ENCODE results near the gene EARS2.
A peak's percentile ranks its signal among the peaks of the same experiment; 100 is the strongest.
"Not testable (repeated sequence)": the region's sequence is repeated elsewhere in the genome, so short reads cannot be mapped to it uniquely, and the experiment has no call there.

Gene EARS2

DNA sequence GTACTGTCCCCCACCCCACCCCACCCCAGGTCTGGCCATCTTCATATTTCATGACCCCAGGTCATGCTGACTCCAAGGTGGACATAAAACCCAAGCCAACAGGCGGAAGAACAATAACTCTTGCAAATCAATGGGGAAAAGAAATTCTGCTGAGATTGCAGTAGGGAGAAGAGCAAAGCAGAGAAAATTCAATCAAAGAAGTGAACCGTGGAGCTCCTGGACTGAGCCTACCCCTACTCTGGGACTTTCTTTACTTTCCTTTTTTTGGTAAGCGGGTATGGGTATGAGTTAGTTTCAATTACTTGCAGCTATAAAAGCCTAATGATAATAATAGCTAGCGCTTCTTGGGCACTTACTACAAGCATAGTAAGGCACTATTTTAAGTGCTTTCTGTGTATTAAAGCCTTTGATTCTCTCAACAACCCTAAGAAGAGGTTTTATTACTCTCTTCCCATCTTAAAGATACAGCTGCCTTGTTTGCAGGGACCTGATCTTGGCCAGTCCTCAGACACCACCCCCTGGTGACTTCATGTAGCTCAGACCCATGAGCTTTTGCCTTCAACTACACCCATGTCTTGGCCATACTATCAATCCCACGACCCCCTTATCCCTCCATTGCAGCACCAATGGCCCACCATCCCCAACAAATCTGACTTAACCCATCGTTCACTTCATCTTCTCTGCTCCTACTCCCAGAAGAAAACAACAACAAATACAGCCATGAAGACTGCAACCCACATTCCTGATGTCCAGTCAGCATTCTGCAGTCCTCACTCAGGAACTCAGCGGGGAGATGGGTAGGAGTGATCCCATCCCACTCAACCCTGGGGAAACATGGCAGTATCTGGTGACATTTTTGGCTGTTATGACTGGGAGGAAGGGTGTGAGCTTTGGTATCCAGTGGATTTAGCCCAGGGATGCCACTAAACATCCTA is 51.2 kb downstream of the EARS2 start:
- no peak for DNase-seq (ENCODE audit: low spot score)

DNA sequence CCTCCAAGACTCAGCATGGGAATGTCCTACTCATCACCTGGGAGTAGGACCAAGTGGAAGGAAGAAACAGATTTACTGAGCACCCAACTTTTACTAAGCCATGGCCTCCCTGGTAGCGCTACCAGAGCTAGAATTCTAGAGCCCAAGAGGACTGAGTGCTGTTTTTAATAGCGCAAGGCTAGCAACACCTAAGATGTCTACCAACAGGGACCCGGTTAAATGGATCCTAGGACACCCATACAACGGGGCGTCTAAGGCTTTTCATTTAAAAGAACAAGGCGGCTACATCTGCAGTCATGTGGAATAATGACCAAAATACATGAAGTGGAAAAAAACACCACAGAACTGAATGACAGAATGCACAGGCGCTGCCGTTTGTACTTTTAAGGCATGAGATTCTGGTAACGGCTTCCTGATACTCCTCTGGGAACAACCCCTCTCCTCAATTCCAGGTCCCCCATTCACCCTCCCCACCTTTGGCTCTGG is 51.9 kb downstream of the EARS2 start:
- no peak for DNase-seq (ENCODE audit: low spot score)

GRCh38 chr16:23504453-23505179 is 52.5 kb downstream of the EARS2 start:
- peak; percentile 38 for DNase-seq (ENCODE audit: low spot score)

DNA sequence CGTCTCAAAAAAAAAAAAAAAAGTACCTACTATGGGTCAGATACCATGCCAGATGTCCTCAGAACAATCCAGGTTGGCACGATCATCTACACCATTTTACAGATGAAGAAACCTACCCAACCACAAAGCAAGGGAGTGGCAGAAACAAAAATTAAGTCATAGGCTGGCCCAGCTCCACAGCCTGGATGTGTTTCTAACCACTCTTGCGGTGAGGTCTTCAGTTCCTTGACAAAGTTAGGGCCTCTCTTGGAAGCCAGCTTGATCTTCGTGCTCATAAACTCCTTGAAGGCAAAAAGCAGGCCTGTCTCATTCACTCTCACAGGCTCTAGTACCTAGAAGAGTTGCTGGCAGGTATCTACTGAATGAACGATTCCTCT is 53.1 kb downstream of the EARS2 start:
- DNase-seq (ENCODE audit: low spot score): no peak

- DNase-seq (ENCODE audit: low spot score): no peak
Measured at GRCh38 chr16:23502466-23502865, 54.7 kb downstream of the EARS2 start.

DNA sequence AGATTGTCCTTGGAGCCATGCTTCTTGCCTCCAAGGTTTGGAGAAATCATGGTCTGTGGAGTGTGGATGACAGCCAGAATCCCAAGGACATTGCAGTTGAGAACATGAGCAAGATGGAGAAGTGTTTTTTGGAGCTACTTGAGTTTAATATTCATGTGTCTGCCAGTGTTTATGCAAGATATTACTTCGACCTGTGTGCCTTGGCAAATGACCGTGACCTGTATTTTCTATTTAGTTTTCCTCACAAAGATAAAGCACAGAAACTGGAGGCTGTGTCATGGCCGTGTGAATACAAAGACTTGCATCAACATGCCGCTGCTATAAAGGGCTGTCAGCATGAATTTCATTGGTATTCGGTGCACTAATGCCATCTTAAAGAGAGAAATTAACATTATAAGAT is 55.9 kb downstream of the EARS2 start:
- DNase-seq (ENCODE audit: low spot score): no peak

- no peak for DNase-seq (ENCODE audit: low spot score)
Measured at GRCh38 chr16:23500862-23501225, 56.3 kb downstream of the EARS2 start.

- DNase-seq (ENCODE audit: low spot score): no peak
Measured at GRCh38 chr16:23500212-23500861, 56.8 kb downstream of the EARS2 start.

DNA sequence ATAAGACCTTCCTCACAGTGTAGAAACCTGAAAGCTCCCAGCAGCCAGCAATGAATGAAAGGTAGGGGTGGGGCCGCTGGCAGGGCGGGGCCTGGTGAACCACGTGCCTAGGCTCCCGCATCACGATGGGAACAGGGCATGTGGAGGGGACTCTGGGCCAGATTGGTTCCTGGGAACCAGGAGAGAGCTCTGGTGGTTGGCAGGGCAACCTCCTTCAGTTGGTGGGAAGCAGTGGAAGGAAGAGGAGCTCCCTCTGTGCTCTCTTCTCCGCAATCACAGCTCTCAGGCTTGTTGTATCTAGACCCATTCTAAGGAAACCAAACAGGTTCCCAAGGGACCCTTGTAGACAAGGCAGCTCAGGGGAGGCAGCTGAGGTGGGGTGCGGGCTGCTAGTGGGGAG is 57.3 kb downstream of the EARS2 start:
- DNase-seq (ENCODE audit: low spot score): no peak

DNA sequence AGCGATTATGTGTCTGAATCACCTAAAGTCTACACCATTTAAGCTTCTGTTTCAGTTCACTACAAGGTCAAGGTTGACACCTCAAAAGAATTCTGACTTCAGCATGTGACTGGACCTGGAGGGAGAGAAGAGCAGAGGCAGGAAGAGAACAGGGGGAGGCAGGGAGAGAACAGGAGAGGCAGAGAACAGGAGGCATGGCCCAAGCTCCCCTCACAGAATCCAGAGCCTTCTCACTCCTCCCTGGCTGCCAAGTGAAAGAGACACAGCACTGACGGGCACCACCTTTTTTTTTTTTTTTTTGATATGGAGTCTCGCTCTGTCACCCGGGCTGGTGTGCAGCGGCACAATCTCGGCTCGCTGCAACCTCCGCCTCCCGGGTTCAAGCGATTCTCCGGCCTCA is 58.3 kb downstream of the EARS2 start:
- no peak for DNase-seq (ENCODE audit: low spot score)

DNA sequence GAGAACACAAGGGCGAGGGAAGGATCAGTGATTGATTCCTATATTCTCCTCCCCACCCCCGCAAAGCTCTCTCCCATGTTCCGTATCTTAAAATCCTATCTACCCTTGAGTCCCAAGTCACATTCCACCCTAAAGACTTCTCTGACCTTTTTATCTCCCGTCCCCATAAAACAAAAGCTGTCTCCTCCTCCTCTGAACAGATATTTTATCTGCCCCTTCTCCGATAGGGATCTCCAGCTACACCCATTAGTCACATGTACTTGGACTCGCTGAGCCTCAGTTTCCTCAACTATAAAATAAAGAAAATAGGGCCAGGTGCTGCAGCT is 59.6 kb downstream of the EARS2 start:
- DNase-seq (ENCODE audit: low spot score): no peak

- DNase-seq (ENCODE audit: low spot score): peak; percentile 19
Measured at GRCh38 chr16:23496821-23497542, 60.2 kb downstream of the EARS2 start.

- no peak for DNase-seq (ENCODE audit: low spot score)
Measured at GRCh38 chr16:23495671-23496070, 61.5 kb downstream of the EARS2 start.

- DNase-seq (ENCODE audit: low spot score): no peak
Measured at GRCh38 chr16:23494188-23494587, 63.0 kb downstream of the EARS2 start.

GRCh38 chr16:23491490-23492391 is 65.4 kb downstream of the EARS2 start:
- DNase-seq (ENCODE audit: low spot score): no peak

GRCh38 chr16:23486480-23486879 is 70.7 kb downstream of the EARS2 start:
- DNase-seq (ENCODE audit: low spot score): no peak

- no peak for DNase-seq (ENCODE audit: low spot score)
Measured at GRCh38 chr16:23485841-23486240, 71.3 kb downstream of the EARS2 start.

DNA sequence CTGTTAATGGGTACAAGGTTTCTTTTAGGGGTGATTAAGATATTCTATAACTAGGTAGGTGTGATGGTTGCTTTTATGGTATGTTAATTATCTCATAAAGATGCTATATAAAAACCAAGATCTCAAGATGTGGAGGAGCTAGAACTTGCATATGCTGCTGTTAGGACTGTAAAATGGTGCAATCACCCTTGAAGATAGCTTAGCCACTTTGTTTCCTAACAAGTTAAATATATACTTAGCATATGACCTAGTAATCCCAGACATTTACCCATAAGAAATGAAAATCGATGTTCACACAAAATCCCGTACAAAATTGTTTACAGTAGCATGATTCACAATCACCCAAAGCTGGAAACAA is 71.9 kb downstream of the EARS2 start:
- DNase-seq (ENCODE audit: low spot score): no peak

DNA sequence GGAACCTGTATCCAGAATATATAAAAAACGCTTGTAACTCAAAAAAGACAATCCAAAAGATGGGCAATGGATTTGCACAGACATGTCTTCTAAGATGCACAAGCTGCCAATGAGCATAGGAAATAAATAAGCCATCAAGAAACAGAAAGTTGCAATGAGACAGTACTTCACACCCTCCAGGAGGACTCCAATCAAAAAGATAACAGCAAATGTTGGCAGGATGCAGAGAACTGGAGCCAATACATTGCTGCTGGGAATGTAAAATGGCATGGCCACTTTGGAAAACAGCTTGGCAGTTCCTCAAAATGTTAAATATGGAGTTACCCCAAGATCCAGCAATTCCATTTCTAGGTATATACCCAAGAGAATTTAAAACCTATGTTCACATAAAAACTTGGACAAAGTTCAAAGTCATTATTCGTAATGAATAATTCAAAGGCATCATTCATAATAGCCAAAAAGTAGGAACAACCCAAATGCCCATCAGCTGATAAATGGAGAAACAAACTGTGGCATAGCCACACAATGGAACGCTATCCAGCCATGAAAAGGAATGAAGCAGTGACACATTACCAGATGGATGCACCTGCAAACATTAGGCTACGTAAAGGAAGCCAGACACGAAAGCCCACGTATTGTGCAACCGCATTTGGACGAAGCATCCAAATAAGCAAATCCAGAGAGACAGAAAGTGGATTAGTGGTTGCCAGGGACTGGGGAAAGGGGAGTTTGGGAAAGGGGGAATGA is 72.5 kb downstream of the EARS2 start:
- DNase-seq (ENCODE audit: low spot score): no peak

- not testable (repeated sequence) for DNase-seq (ENCODE audit: low spot score)
Measured at GRCh38 chr16:23483492-23483891, 73.7 kb downstream of the EARS2 start.

GRCh38 chr16:23482778-23483177 is 74.4 kb downstream of the EARS2 start:
- DNase-seq (ENCODE audit: low spot score): no peak
